SK-N-SH treated with all-trans-retinoic acid at 6 μM for 48 hours (cell line): ENCODE results near the gene LRP8.

ENCODE experiments used
- ATAC-seq: fragments of 200-7000 bp; cut with Tn5 transposase; 3 replicates; pipeline ENCODE4 v1.9.1; 2020; ENCODE audit warnings: mild to moderate bottlenecking, moderate library complexity
- BACH2 ChIP-seq: fragments of 250-450 bp; sonication (Bioruptor Pico); IDR thresholded peaks from 2 replicates; pipeline ENCODE4 v1.9.0; 2021; ENCODE audit warnings: mild to moderate bottlenecking, borderline replicate concordance
- CSDC2 ChIP-seq: fragments of 250-450 bp; sonication (Bioruptor Pico); IDR thresholded peaks from 2 replicates; pipeline ENCODE4 v1.5.0; 2020; ENCODE audit warnings: mild to moderate bottlenecking, moderate library complexity
- CSRNP3 ChIP-seq: fragments of 250-450 bp; sonication (Bioruptor Pico); IDR thresholded peaks from 2 replicates; pipeline ENCODE4 v1.5.1; 2021; ENCODE audit warnings: mild to moderate bottlenecking, moderate library complexity
- ESRRG ChIP-seq: fragments of 250-450 bp; sonication (Bioruptor Pico); IDR thresholded peaks from 2 replicates; pipeline ENCODE4 v1.6.1; 2021; ENCODE audit warnings: mild to moderate bottlenecking
- GLIS3 ChIP-seq: fragments of 250-450 bp; sonication (Bioruptor Pico); IDR thresholded peaks from 2 replicates; pipeline ENCODE4 v1.5.0; 2020; ENCODE audit warnings: mild to moderate bottlenecking, moderate library complexity
- ISL1 ChIP-seq: fragments of 250-450 bp; sonication (Bioruptor Pico); IDR thresholded peaks from 2 replicates; pipeline ENCODE4 v2.1.2; 2022; ENCODE audit warnings: mild to moderate bottlenecking, moderate library complexity
- OSR1 ChIP-seq: fragments of 250-450 bp; sonication (Bioruptor Pico); IDR thresholded peaks from 2 replicates; pipeline ENCODE4 v1.8.0; 2022; ENCODE audit warnings: moderate library complexity, mild to moderate bottlenecking, inconsistent platforms
- PPARA ChIP-seq: fragments of 250-450 bp; sonication (Bioruptor Pico); IDR thresholded peaks from 2 replicates; pipeline ENCODE4 v1.5.0; 2020; ENCODE audit warnings: mild to moderate bottlenecking, borderline replicate concordance
- RARB ChIP-seq: fragments of 250-450 bp; sonication (Bioruptor Pico); IDR thresholded peaks from 2 replicates; pipeline ENCODE4 v1.8.0; 2021; ENCODE audit warnings: mild to moderate bottlenecking, moderate library complexity
- SNAI2 ChIP-seq: fragments of 250-450 bp; sonication (Bioruptor Pico); IDR thresholded peaks from 2 replicates; pipeline ENCODE4 v1.5.0; 2020; ENCODE audit warnings: mild to moderate bottlenecking, moderate library complexity
- TCF4 ChIP-seq: fragments of 250-450 bp; sonication (Bioruptor Pico); IDR thresholded peaks from 2 replicates; pipeline ENCODE4 v1.8.0; 2021; ENCODE audit warnings: mild to moderate bottlenecking, moderate library complexity, borderline replicate concordance
- TOX ChIP-seq: fragments of 250-450 bp; sonication (Bioruptor Pico); IDR thresholded peaks from 2 replicates; pipeline ENCODE4 v1.8.0; 2021; ENCODE audit warnings: mild to moderate bottlenecking, moderate library complexity, borderline replicate concordance
- TSHZ2 ChIP-seq: fragments of 250-450 bp; sonication (Bioruptor Pico); IDR thresholded peaks from 2 replicates; pipeline ENCODE4 v1.5.0; 2020; ENCODE audit warnings: mild to moderate bottlenecking, moderate library complexity
- ZFP3 ChIP-seq: fragments of 250-450 bp; sonication (Bioruptor Pico); IDR thresholded peaks from 2 replicates; pipeline ENCODE4 v1.5.0; 2020; ENCODE audit warnings: mild to moderate bottlenecking, moderate library complexity
- ZFP30 ChIP-seq: fragments of 450-650 bp; formaldehyde crosslinking; IDR thresholded peaks from 2 replicates; pipeline ENCODE4 v1.5.0; 2022; ENCODE audit warnings: mild to moderate bottlenecking, moderate library complexity
- ZNF565 ChIP-seq: fragments of 450-650 bp; formaldehyde crosslinking; conservative IDR thresholded peaks from 2 replicates; pipeline ENCODE4 v1.5.0; 2020; ENCODE audit warnings: low read depth, mild to moderate bottlenecking, moderate library complexity
- ZNF8 ChIP-seq: fragments of 450-650 bp; formaldehyde crosslinking; IDR thresholded peaks from 2 replicates; pipeline ENCODE4 v1.5.0; 2020; ENCODE audit warnings: mild to moderate bottlenecking, moderate library complexity
- TF ChIP-seq, protein P1 (sequence below): fragments of 250-450 bp; sonication (Bioruptor Pico); IDR thresholded peaks from 2 replicates; pipeline ENCODE4 v1.8.0; 2020; ENCODE audit warnings: mild to moderate bottlenecking, moderate library complexity, borderline replicate concordance
- TF ChIP-seq, protein P2 (sequence below): fragments of 250-450 bp; sonication (Bioruptor Pico); IDR thresholded peaks from 2 replicates; pipeline ENCODE4 v1.8.0; 2021; ENCODE audit warnings: low read depth, mild to moderate bottlenecking, moderate library complexity, borderline replicate concordance
- TF ChIP-seq, protein P3 (sequence below): fragments of 250-450 bp; sonication (Bioruptor Pico); IDR thresholded peaks from 2 replicates; pipeline ENCODE4 v1.5.1; 2020; ENCODE audit warnings: low read depth, mild to moderate bottlenecking, moderate library complexity

The LRP8 gene

GRCh38 chr1:53365437-53366063 lies 37.7 kb upstream of the LRP8 start (continued):
- TF ChIP-seq TOX (no peak), SNAI2 (CRISPR knock-in tag) (no peak)
- TF ChIP-seq, all 23 proteins: peak for 0

DNA sequence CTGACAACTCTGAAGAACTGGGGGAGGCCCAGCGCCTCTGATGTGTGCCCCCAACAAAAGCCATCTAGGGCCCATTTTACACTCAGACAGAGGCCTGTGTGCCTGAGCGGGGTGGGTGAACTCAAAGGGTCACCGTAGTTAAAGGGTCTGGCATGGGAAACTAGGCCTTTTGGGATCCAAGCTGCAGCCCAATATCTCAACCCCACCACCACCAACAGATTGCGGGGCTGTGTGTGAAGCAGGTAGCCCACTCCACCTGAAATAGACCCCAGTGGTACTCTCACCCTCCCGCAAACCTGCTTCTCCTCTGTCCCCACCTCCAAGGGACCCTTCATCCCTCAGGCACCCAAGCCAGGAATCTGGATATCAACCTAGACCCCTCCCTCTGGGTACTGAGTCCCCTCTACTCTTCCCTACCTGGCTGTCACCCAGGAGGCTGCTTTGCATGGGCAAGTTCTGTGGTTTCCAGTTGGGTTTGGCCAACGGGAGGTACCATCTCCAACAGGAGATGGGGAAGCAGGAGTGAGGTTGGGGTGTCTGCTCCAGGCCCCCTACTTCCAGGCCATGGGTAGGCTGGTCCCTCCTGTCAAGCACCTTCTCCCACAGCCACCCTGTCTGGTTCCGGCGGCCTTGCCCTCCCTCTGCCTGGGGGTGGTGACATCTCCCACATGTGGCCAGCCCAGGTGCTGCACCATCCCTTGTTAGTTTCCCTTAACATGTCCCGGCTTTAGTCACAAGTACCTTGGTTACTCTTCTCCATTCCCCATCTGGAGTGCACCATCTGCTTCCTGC lies 35.2 kb upstream of the LRP8 start:
- TF ChIP-seq, protein P1, sequence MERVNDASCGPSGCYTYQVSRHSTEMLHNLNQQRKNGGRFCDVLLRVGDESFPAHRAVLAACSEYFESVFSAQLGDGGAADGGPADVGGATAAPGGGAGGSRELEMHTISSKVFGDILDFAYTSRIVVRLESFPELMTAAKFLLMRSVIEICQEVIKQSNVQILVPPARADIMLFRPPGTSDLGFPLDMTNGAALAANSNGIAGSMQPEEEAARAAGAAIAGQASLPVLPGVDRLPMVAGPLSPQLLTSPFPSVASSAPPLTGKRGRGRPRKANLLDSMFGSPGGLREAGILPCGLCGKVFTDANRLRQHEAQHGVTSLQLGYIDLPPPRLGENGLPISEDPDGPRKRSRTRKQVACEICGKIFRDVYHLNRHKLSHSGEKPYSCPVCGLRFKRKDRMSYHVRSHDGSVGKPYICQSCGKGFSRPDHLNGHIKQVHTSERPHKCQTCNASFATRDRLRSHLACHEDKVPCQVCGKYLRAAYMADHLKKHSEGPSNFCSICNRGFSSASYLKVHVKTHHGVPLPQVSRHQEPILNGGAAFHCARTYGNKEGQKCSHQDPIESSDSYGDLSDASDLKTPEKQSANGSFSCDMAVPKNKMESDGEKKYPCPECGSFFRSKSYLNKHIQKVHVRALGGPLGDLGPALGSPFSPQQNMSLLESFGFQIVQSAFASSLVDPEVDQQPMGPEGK, result no peak
- TF ChIP-seq CSRNP3 (CRISPR knock-in tag) (no peak), BACH2 (no peak), PPARA (CRISPR knock-in tag) (no peak), TOX (no peak), RARB (no peak), GLIS3 (no peak), ZFP30 (CRISPR knock-in tag) (no peak), ZNF565 (CRISPR knock-in tag) (no peak), TSHZ2 (CRISPR knock-in tag) (no peak), SNAI2 (CRISPR knock-in tag) (no peak), OSR1 (CRISPR knock-in tag) (no peak), CSDC2 (CRISPR knock-in tag) (no peak), ISL1 (CRISPR knock-in tag) (no peak), ZNF8 (CRISPR knock-in tag) (no peak), ESRRG (CRISPR knock-in tag) (no peak), ZFP3 (CRISPR knock-in tag) (no peak), TCF4 (CRISPR knock-in tag) (no peak)
- TF ChIP-seq, protein P2, sequence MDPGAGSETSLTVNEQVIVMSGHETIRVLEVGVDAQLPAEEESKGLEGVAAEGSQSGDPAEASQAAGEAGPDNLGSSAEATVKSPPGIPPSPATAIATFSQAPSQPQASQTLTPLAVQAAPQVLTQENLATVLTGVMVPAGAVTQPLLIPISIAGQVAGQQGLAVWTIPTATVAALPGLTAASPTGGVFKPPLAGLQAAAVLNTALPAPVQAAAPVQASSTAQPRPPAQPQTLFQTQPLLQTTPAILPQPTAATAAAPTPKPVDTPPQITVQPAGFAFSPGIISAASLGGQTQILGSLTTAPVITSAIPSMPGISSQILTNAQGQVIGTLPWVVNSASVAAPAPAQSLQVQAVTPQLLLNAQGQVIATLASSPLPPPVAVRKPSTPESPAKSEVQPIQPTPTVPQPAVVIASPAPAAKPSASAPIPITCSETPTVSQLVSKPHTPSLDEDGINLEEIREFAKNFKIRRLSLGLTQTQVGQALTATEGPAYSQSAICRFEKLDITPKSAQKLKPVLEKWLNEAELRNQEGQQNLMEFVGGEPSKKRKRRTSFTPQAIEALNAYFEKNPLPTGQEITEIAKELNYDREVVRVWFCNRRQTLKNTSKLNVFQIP (CRISPR knock-in tag), result no peak
- TF ChIP-seq, protein P3, sequence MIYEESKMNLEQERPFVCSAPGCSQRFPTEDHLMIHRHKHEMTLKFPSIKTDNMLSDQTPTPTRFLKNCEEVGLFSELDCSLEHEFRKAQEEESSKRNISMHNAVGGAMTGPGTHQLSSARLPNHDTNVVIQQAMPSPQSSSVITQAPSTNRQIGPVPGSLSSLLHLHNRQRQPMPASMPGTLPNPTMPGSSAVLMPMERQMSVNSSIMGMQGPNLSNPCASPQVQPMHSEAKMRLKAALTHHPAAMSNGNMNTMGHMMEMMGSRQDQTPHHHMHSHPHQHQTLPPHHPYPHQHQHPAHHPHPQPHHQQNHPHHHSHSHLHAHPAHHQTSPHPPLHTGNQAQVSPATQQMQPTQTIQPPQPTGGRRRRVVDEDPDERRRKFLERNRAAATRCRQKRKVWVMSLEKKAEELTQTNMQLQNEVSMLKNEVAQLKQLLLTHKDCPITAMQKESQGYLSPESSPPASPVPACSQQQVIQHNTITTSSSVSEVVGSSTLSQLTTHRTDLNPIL (CRISPR knock-in tag), result no peak
- ATAC-seq, result no peak

- no peak for ATAC-seq
- TF ChIP-seq OSR1 (CRISPR knock-in tag) (no peak), ZFP30 (CRISPR knock-in tag) (no peak), CSRNP3 (CRISPR knock-in tag) (no peak)
Observed at GRCh38 chr1:53362270-53362669, 34.4 kb upstream of the LRP8 start.
